Prostate gland (tissue), 2 donors: ENCODE measurements around the gene CSF2.

Experiments
- POLR2A ChIP-seq: fragments of 450-650 bp; IDR thresholded peaks from one replicate; pipeline ENCODE4 v1.6.1; 2016; ENCODE audit warnings: antibody characterized with exemption, mild to moderate bottlenecking
- TF ChIP-seq, protein P1 (sequence below), 4 experiments: fragments of 200-600 bp in 2 of 4; fragments of 450-650 bp in 2 of 4; sonication (generic) in 2 of 4; IDR thresholded peaks; 1 replicate in 3 of 4; 2 replicates in 1 of 4; pipeline ENCODE4 v1.5.1; 2016 to 2019; ENCODE audit warnings: antibody characterized with exemption in 4 of 4, mild to moderate bottlenecking in 2 of 4, moderate library complexity in 2 of 4

DNA sequence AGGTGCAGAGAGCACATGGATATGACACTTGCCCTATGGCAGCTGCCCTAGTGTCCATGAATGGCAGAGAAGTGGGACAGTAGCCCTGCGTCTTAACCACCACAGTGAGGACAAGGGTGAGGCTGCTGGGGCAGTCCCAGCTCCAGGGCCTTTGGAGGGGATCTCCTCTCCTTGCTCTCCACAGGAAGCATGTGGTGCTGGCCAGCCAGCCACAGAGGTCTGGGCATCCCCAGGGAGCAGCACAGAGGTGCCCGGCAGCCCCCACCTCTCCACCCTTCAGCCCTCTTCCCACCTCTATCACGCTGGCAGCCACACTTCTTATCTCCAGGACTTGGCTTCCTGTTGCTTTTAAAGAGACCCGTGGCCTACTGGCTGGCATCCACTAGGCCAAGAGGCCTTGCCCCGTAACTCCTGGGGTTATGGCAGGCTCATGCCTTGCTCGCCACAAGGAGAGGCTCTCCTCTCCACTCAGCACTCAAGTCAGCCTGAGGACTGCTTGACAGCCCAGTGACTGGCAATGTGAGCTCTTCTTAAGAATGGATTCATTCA lies 21.9 kb downstream of the CSF2 start:
- TF ChIP-seq, protein P1, sequence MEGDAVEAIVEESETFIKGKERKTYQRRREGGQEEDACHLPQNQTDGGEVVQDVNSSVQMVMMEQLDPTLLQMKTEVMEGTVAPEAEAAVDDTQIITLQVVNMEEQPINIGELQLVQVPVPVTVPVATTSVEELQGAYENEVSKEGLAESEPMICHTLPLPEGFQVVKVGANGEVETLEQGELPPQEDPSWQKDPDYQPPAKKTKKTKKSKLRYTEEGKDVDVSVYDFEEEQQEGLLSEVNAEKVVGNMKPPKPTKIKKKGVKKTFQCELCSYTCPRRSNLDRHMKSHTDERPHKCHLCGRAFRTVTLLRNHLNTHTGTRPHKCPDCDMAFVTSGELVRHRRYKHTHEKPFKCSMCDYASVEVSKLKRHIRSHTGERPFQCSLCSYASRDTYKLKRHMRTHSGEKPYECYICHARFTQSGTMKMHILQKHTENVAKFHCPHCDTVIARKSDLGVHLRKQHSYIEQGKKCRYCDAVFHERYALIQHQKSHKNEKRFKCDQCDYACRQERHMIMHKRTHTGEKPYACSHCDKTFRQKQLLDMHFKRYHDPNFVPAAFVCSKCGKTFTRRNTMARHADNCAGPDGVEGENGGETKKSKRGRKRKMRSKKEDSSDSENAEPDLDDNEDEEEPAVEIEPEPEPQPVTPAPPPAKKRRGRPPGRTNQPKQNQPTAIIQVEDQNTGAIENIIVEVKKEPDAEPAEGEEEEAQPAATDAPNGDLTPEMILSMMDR (IDR thresholded peaks at IDR 0.05), result no peak
- TF ChIP-seq POLR2A, result no peak
